NB4 (cell line): ENCODE data around the gene P2RX6.
"Not testable (repeated sequence)": the region's sequence is repeated elsewhere in the genome, so short reads cannot be mapped to it uniquely, and the experiment has no call there.

Source experiments
- DNase-seq: peaks from one replicate; pipeline ENCODE4 v3.0.0; 2010; ENCODE audit warnings: low read depth
- H3K4me3 ChIP-seq: one replicate; pipeline ENCODE4 v1.5.1; 2011; ENCODE audit warnings: mild to moderate bottlenecking, low read depth, low read length, moderate library complexity
- MYC ChIP-seq: IDR thresholded peaks from 2 replicates; pipeline ENCODE4 v1.6.1; 2011; ENCODE audit warnings: low read depth, low read length
- POLR2A ChIP-seq: IDR thresholded peaks from 2 replicates; pipeline ENCODE4 v1.6.1; 2011; ENCODE audit warnings: mild to moderate bottlenecking; ENCODE audit not compliant: insufficient read length; ENCODE audit errors: extremely low read depth
- TF ChIP-seq, protein P1 (sequence below): IDR thresholded peaks from one replicate; pipeline ENCODE4 v1.5.1; 2012; ENCODE audit warnings: low read depth, low read length
- TF ChIP-seq, protein P2 (sequence below): IDR thresholded peaks from 2 replicates; pipeline ENCODE4 v1.6.1; 2011; ENCODE audit warnings: low read depth, low read length

Gene P2RX6

DNA sequence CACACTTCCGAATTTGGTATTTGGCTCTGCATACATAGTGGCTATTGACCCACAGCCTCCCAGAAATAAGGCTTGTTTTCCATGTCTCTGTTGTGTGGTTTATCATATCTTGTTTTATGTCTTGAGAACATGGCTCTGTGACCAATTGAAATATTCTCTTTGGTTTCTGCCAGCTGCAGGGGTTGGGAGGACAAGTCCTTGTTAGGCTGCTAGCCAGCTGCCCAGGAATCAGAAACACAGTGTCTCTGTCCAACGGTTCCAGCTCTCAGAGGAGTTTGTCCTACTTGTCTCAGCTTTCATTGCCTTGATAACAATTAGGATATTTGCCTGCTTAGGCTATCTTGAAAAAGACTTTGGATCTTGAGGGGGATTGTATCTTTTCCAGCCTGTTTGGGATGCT lies 23.4 kb downstream of the P2RX6 start:
- TF ChIP-seq, protein P1, sequence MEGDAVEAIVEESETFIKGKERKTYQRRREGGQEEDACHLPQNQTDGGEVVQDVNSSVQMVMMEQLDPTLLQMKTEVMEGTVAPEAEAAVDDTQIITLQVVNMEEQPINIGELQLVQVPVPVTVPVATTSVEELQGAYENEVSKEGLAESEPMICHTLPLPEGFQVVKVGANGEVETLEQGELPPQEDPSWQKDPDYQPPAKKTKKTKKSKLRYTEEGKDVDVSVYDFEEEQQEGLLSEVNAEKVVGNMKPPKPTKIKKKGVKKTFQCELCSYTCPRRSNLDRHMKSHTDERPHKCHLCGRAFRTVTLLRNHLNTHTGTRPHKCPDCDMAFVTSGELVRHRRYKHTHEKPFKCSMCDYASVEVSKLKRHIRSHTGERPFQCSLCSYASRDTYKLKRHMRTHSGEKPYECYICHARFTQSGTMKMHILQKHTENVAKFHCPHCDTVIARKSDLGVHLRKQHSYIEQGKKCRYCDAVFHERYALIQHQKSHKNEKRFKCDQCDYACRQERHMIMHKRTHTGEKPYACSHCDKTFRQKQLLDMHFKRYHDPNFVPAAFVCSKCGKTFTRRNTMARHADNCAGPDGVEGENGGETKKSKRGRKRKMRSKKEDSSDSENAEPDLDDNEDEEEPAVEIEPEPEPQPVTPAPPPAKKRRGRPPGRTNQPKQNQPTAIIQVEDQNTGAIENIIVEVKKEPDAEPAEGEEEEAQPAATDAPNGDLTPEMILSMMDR: no peak
- TF ChIP-seq, protein P2, sequence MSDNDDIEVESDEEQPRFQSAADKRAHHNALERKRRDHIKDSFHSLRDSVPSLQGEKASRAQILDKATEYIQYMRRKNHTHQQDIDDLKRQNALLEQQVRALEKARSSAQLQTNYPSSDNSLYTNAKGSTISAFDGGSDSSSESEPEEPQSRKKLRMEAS: no peak
- no peak for TF ChIP-seq MYC
- no peak for TF ChIP-seq POLR2A
- no peak overlapping the region for H3K4me3 ChIP-seq
- no peak for DNase-seq

DNA sequence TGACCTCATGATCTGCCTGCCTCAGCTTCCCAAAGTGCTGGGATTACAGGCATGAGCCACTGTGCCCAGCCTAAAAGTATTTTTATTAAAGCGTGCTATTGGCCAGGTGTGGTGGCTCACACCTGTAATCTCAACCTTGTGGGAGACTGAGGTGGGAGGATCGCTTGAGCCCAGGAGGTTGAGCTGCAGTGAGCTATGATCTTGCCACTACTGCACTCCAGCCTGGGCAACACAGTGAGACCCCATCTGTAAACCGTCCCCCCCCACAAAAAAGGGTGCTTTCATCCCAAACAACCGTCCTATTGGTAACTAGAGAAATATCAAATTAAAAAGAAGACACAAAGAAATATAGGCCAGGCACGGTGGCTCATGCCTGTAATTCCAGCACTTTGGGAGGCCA lies 24.2 kb downstream of the P2RX6 start:
- not testable (repeated sequence) for H3K4me3 ChIP-seq

DNA sequence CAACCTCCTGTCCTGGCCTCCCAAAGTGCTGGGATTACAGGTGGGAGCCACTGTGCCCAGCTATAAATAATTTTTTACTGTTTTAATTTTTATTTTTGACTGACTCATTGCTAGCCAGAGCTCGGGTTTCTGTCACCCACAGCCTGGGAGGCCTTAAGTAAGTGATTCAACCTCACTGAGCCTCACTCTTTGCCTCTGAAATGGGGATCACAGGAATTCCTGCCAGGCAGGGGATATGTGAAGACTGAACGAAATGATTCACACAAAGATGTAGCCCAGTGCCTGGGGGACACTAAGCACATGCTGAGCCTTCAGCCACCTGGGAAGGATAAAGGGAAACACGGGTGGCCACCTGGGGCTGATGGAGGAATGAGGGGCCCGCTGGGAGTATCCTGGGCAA lies 27.0 kb downstream of the P2RX6 start:
- TF ChIP-seq MYC (no peak), POLR2A (no peak)
- TF ChIP-seq, protein P1: no peak
- TF ChIP-seq, protein P2: no peak
- no peak for DNase-seq
- H3K4me3 ChIP-seq: no peak overlapping the region

More for the DNA sequence above, 24.2 kb downstream of the P2RX6 start:
- not testable (repeated sequence) for DNase-seq

DNA sequence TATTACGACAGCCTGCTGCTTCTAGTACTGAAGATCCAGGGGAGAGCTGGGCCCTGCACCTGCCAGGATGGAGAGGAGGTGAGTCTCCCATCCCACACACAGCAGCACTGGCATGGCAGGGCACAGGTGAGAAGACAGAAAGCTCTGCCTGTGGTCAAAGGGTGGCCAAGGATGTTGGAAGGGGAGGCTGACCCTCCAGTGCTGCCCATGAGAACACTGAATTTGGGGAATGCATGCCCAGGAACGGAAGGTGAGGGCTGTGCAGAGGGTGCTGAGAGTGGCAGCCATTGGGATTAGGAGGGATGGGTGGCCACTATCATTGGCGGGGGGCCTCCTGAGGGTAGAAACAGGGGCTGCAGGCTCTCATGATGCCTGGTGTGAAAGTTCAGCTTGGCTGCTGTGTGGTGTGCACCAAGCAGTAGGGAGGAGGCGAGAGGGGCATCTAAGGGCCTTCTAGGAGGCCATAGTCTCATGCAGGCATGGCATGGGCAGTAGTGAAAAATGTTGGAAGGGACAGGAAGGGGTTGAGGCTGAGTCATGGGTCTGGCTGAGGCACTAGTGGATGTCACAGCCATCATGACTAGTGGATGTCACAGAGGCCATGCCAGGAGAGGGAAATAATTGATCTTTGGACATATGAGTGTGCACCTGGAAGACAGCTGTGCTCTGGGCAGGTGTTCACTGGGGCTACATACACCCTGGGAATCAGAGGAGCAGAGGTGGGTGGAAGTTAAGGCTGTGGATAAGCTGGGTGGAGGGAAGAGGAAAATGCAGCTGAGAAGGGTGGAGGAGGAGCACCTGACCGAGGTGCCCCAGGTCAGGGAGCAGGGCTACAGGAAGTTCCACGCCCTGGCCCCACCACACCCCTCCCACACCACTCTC lies 28.3 kb downstream of the P2RX6 start:
- DNase-seq: peak; percentile 50
- no peak for TF ChIP-seq MYC
- TF ChIP-seq POLR2A: no peak
- TF ChIP-seq, protein P1: no peak
- TF ChIP-seq, protein P2: no peak
- no peak overlapping the region for H3K4me3 ChIP-seq

DNA sequence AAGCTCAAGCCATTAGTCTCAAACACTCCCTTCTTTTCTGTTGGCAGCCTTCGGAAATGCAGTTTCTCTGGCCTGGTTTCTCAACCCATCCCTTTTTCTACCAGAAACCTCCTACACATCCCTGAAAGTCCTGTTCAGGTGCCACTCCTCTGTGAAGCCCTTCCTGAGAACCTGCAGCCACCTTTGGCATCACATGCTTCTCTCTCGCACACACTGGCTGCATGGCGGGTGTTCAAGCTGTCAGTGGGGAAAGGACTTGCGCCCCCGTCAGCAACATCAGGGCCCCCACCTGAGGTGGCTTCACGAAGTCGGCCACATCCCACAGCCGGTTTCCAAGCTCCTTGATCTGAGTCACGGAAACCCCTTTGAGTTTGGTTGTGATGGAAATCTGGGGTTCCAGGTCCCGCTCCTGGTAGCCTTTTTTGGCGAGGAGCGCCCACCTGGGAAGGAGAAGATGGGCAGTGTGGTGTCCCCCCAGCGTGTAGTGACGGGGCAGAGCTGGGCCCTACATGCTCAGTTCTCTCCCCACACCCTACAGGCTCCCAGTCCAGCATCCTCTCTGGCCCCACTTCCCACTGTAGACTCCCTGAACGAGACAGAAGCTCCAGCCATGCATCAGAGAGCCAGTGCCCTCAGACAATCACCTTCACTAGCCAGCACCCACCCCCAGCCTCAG lies 29.0 kb downstream of the P2RX6 start:
- TF ChIP-seq MYC: no peak
- TF ChIP-seq POLR2A: no peak
- TF ChIP-seq, protein P2: no peak
- TF ChIP-seq, protein P1: no peak
- peak overlapping the region; percentile 25 for H3K4me3 ChIP-seq
- DNase-seq: peak; percentile 36

DNA sequence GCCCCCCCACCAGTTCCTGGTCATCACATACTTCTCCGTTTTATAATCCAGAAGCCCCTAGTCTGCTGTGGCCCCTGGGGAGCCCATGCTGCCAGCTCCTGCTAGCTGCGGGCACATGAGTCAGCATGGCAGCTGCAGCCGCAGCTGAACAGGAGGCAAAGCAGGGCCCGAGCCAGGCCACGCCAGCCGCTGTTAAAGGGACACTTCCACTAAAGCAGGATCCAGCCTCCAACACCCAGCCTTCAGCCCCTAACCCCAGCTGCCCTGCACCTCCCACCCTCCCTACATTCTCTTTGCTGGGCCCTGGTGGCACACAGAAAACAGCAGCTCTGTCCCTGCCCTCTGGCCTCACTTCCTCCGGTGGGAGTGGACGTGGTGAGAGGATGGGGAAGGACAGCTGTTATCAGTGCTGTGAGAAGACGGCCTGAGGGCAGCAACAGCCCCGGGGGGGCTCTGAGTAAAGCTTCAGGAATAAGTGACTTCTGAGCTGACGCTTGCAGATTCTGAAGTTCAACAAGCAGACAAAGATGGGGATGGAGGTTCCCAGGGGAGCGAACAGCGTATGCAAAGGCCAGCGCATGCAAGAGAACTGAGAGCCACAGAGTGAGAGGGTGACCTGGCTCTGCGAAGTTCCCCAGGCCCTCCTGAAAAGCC lies 30.1 kb downstream of the P2RX6 start:
- peak; percentile 89 for DNase-seq
- peak overlapping the region; percentile 14 for H3K4me3 ChIP-seq
- TF ChIP-seq POLR2A: no peak
- TF ChIP-seq, protein P2: 0 out of 2 replicates have a peak, but pooled peaks have one; percentile 14
